AG10803 (cell line): ENCODE results near the gene HNRNPK.

Experiments used
- DNase-seq: peaks from one replicate; pipeline ENCODE4 v3.0.0; 2010; ENCODE audit warnings: low read depth
- H3K4me3 ChIP-seq: 2 replicates; pipeline ENCODE4 v1.5.1; 2011; ENCODE audit warnings: mild to moderate bottlenecking, low read length, control low read depth
- CTCF ChIP-seq: conservative IDR thresholded peaks from 2 replicates; pipeline ENCODE4 v1.5.1; 2011; ENCODE audit warnings: mild to moderate bottlenecking, low read length, control low read depth, inconsistent platforms

The HNRNPK gene

GRCh38 chr9:83920469-83920926 is 59.5 kb downstream of the HNRNPK start:
- TF ChIP-seq CTCF = peak; percentile 58
- DNase-seq = peak; percentile 35

GRCh38 chr9:83919111-83919510 is 60.9 kb downstream of the HNRNPK start:
- no peak for TF ChIP-seq CTCF
- DNase-seq = no peak

More at GRCh38 chr9:83920469-83920926, 59.5 kb downstream of the HNRNPK start:
- H3K4me3 ChIP-seq = peak overlapping the region; percentile 75

More at GRCh38 chr9:83919111-83919510, 60.9 kb downstream of the HNRNPK start:
- H3K4me3 ChIP-seq = no peak overlapping the region
